Osteoblast (primary cell): Measurements from ENCODE around the gene SEC24B. TPM values are rescaled to one million over a fixed set of nuclear protein-coding genes. Genes with fewer than 3 reads are reported as not detected.
"Not testable (repeated sequence)": the region's sequence is repeated elsewhere in the genome, so short reads cannot be mapped to it uniquely, and the experiment has no call there.

Experiments
- DNase-seq: peaks from one replicate; pipeline ENCODE4 v3.0.0; 2011; ENCODE audit warnings: low spot score, mixed read lengths; ENCODE audit not compliant: insufficient read length; ENCODE audit errors: missing footprints
- H2AFZ ChIP-seq: 2 replicates; pipeline ENCODE4 v1.6.0; 2011; ENCODE audit warnings: mild to moderate bottlenecking, low read length
- H3K27ac ChIP-seq: 2 replicates; pipeline ENCODE4 v1.5.1; 2011; ENCODE audit warnings: mild to moderate bottlenecking, low read depth, low read length, moderate library complexity
- H3K27me3 ChIP-seq: 2 replicates; pipeline ENCODE4 v1.6.0; 2012; ENCODE audit warnings: mild to moderate bottlenecking, control low read depth, inconsistent platforms, low read length, moderate library complexity; ENCODE audit not compliant: insufficient read depth
- H3K36me3 ChIP-seq: 2 replicates; pipeline ENCODE4 v1.5.1; 2011; ENCODE audit warnings: mild to moderate bottlenecking, low read length, control low read depth, moderate library complexity; ENCODE audit not compliant: insufficient read depth
- H3K4me1 ChIP-seq: 2 replicates; pipeline ENCODE4 v1.5.1; 2011; ENCODE audit warnings: mild to moderate bottlenecking, low read length, control low read depth, moderate library complexity; ENCODE audit not compliant: insufficient read depth
- H3K4me2 ChIP-seq: 2 replicates; pipeline ENCODE4 v1.6.0; 2011; ENCODE audit warnings: mild to moderate bottlenecking, low read length; ENCODE audit not compliant: insufficient read depth
- H3K4me3 ChIP-seq: fragments of 200-600 bp; sonication (generic); 3 replicates; pipeline ENCODE4 v1.5.1; 2012; ENCODE audit warnings: mild to moderate bottlenecking, low read length, inconsistent platforms; ENCODE audit not compliant: insufficient read depth
- H3K79me2 ChIP-seq: 2 replicates; pipeline ENCODE4 v1.6.0; 2012; ENCODE audit warnings: mild to moderate bottlenecking, low read length, control low read depth, inconsistent platforms; ENCODE audit not compliant: insufficient read depth
- H3K9me3 ChIP-seq: 2 replicates; pipeline ENCODE4 v1.5.1; 2011; ENCODE audit warnings: low read depth, low read length, control low read depth
- H4K20me1 ChIP-seq: 2 replicates; pipeline ENCODE4 v1.6.0; 2012; ENCODE audit warnings: mild to moderate bottlenecking, low read length, control low read depth; ENCODE audit not compliant: insufficient read depth
- total RNA-seq: library from RNA; depleted of rRNA; stranded (reverse); fragments of >200 nt; gene quantifications from 2 replicates; pipeline ENCODE4 v1.2.3, GENCODE V29; 2012
- TF ChIP-seq, protein P1 (sequence below): IDR thresholded peaks from 2 replicates; pipeline ENCODE4 v1.5.1; 2011; ENCODE audit warnings: mild to moderate bottlenecking, low read depth, low read length, moderate library complexity; ENCODE audit errors: extremely low read depth

Gene SEC24B
- total RNA-seq, 1 donor, result 18.1 TPM

DNA sequence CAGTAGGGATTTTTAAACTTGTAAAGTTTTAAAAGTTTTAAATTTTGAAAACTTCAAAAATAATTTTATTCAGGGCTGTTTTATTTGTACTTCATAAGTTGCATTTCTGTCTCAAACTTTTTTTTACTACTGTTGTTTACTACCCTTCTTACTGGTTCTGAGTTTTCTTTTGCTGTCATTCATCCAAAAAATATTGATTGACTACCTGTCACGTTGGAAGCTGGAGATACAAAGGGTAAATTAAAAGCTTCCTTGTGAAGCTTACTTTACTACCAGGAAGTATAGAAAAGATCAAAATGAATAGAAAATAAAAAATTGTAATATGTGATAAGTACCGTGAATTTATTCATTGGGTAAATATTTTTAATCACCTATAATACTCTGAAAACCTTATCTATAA lies 77.1 kb downstream of the SEC24B start:
- H3K27me3 ChIP-seq, result no peaks in the 10 kb centered on the region
- H3K4me1 ChIP-seq, result no peaks in the 10 kb centered on the region
- no peak overlapping the region for H3K4me3 ChIP-seq
- no peak overlapping the region for H3K4me2 ChIP-seq
- TF ChIP-seq, protein P1, sequence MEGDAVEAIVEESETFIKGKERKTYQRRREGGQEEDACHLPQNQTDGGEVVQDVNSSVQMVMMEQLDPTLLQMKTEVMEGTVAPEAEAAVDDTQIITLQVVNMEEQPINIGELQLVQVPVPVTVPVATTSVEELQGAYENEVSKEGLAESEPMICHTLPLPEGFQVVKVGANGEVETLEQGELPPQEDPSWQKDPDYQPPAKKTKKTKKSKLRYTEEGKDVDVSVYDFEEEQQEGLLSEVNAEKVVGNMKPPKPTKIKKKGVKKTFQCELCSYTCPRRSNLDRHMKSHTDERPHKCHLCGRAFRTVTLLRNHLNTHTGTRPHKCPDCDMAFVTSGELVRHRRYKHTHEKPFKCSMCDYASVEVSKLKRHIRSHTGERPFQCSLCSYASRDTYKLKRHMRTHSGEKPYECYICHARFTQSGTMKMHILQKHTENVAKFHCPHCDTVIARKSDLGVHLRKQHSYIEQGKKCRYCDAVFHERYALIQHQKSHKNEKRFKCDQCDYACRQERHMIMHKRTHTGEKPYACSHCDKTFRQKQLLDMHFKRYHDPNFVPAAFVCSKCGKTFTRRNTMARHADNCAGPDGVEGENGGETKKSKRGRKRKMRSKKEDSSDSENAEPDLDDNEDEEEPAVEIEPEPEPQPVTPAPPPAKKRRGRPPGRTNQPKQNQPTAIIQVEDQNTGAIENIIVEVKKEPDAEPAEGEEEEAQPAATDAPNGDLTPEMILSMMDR, result no peak
- H4K20me1 ChIP-seq, result no peaks in the 10 kb centered on the region
- no peaks in the 10 kb centered on the region for H3K79me2 ChIP-seq
- H3K27ac ChIP-seq, result no peak overlapping the region
- H2AFZ ChIP-seq, result no peak overlapping the region
- H3K9me3 ChIP-seq, result no peaks in the 10 kb centered on the region
- DNase-seq, result no peak
- H3K36me3 ChIP-seq, result peaks cover 39% of the 10 kb centered on the region

GRCh38 chr4:109511414-109511813 lies 77.8 kb downstream of the SEC24B start:
- Histone ChIP-seq H4K20me1 (no peaks in the 10 kb centered on the region), H3K36me3 (peaks cover 35% of the 10 kb centered on the region), H3K27me3 (no peaks in the 10 kb centered on the region), H3K4me3 (no peak overlapping the region), H3K27ac (no peak overlapping the region), H2AFZ (no peak overlapping the region), H3K4me1 (no peaks in the 10 kb centered on the region), H3K79me2 (no peaks in the 10 kb centered on the region), H3K9me3 (no peaks in the 10 kb centered on the region), H3K4me2 (no peak overlapping the region)
- DNase-seq, result no peak
- TF ChIP-seq, protein P1, result no peak

DNA sequence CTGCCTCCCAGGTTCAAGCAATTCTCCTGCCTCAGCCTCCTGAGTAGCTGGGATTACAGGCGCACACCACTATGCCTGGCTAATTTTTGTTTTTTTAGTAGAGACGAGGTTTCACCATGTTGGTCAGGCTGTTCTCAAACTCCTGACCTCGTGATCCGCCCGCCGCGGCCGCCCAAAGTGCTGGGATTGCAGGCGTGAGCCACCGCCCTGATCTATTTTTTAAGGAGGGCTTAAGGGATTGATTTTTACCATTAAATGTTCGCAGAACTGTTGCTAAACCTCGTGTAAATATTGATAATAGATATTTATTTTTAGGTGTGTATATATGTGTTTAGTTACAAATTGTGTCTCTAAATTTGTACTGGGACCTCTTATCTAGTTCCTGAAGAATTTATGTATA lies 79.8 kb downstream of the SEC24B start:
- H3K4me1 ChIP-seq, H4K20me1 ChIP-seq, H3K27me3 ChIP-seq, H3K9me3 ChIP-seq, H3K4me2 ChIP-seq, H3K27ac ChIP-seq, H2AFZ ChIP-seq, DNase-seq, H3K79me2 ChIP-seq, H3K4me3 ChIP-seq: not testable (repeated sequence)
- peaks cover 29% of the 10 kb centered on the region for H3K36me3 ChIP-seq

- H3K9me3 ChIP-seq, result no peaks in the 10 kb centered on the region
- H3K27me3 ChIP-seq, result no peaks in the 10 kb centered on the region
- no peaks in the 10 kb centered on the region for H3K79me2 ChIP-seq
- no peak overlapping the region for H3K27ac ChIP-seq
- TF ChIP-seq, protein P1, result no peak
- no peak overlapping the region for H3K4me3 ChIP-seq
- peaks cover 75% of the 10 kb centered on the region for H3K36me3 ChIP-seq
- H2AFZ ChIP-seq, result no peak overlapping the region
- DNase-seq, result peak; percentile 14
- no peaks in the 10 kb centered on the region for H3K4me1 ChIP-seq
- no peak overlapping the region for H3K4me2 ChIP-seq
- no peaks in the 10 kb centered on the region for H4K20me1 ChIP-seq
These were observed 98.6 kb downstream of the SEC24B start for GRCh38 chr4:109532182-109532581.
